Thyroid gland (tissue), 4 donors: Measurements from ENCODE around the gene DZIP3. TPM values are rescaled to one million over a fixed set of nuclear protein-coding genes. Genes with fewer than 3 reads are reported as not detected.
A peak's percentile ranks its signal among the peaks of the same experiment; 100 is the strongest.

ENCODE experiments used
- DNase-seq, 2 donors: peaks; one replicate each; pipeline ENCODE4 v3.0.0-alpha.2; 2019
- H3K27ac ChIP-seq, 3 donors: fragments of 200-600 bp; sonication (generic); 1 replicate in 2 of 3; 2 replicates in 1 of 3; pipeline ENCODE4 v1.5.1; 2016 to 2019; ENCODE audit warnings: mild to moderate bottlenecking in 1 of 3, moderate library complexity in 1 of 3
- H3K27me3 ChIP-seq: fragments of 200-600 bp; sonication (generic); one replicate; pipeline ENCODE4 v1.5.1; 2019
- H3K36me3 ChIP-seq, 2 donors: fragments of 200-600 bp; sonication (generic); one replicate each; pipeline ENCODE4 v1.5.1; 2016 to 2019
- H3K4me1 ChIP-seq, 2 donors: fragments of 200-600 bp; sonication (generic); one replicate each; pipeline ENCODE4 v1.5.1; 2017 to 2019
- H3K4me3 ChIP-seq, 3 donors: fragments of 200-600 bp; sonication (generic); replicated peaks in 1 of 3; 1 replicate in 2 of 3; 2 replicates in 1 of 3; pipeline ENCODE4 v1.5.1; 2016; ENCODE audit warnings: mild to moderate bottlenecking in 1 of 3
- H3K9me3 ChIP-seq: fragments of 200-600 bp; sonication (generic); one replicate; pipeline ENCODE4 v1.5.1; 2017
- CTCF ChIP-seq, 6 experiments: fragments of 200-600 bp in 3 of 6; fragments of 450-650 bp in 3 of 6; sonication (generic) in 3 of 6; IDR thresholded peaks; one replicate each; pipeline ENCODE4 v1.5.1; 2016 to 2019; ENCODE audit warnings: antibody characterized with exemption in 6 of 6, mild to moderate bottlenecking in 2 of 6, inconsistent platforms in 1 of 6, moderate library complexity in 1 of 6
- POLR2A ChIP-seq, 2 donors: fragments of 450-650 bp; IDR thresholded peaks; one replicate each; pipeline ENCODE4 v1.6.1; 2017; ENCODE audit warnings: antibody characterized with exemption in 2 of 2, mild to moderate bottlenecking in 2 of 2, moderate library complexity in 1 of 2
- WGBS, 2 donors: methylation state at CpG; one replicate each; pipeline ENCODE4 v1.1.5; 2017; 5-methylcytosine and 5-hydroxymethylcytosine counted together
- intact Hi-C: fragments of 100-400 bp; cut with DNase I; formaldehyde crosslinking; loops from one replicate; pipeline ENCODE4 v1.15.1; 2023
- total RNA-seq, 4 donors: library from RNA; depleted of rRNA; stranded (reverse); fragments of >200 nt; gene quantifications; one replicate each; pipeline ENCODE4 v1.2.3, GENCODE V29; 2016

Gene DZIP3
- total RNA-seq, 4 donors from 2014 or later: 11.2 to 23.2 (median 18.7) TPM

GRCh38 chr3:108555966-108556581 is 33.4 kb upstream of the DZIP3 start:
- no peak for DNase-seq
- H3K27me3 ChIP-seq: no peaks in the 10 kb centered on the region
- H3K4me1 ChIP-seq: peaks cover 7 to 17% of the 10 kb centered on the region in 2 donors
- intact Hi-C loops: no loop called here
- no peak overlapping the region for H3K4me3 ChIP-seq
- 95 to 96% methylated on average over 2 of the region's 2 CpGs for WGBS, 2 donors
- H3K27ac ChIP-seq: peak overlapping the region in 1 of 3 donors; percentile 49
- TF ChIP-seq POLR2A (IDR thresholded peaks at IDR 0.05) (no peak), CTCF (IDR thresholded peaks at IDR 0.05) (no peak)
- H3K36me3 ChIP-seq: no peaks in the 10 kb centered on the region
- no peaks in the 10 kb centered on the region for H3K9me3 ChIP-seq

GRCh38 chr3:108562565-108562964 is 27.0 kb upstream of the DZIP3 start:
- intact Hi-C loops: no loop called here
- TF ChIP-seq CTCF (IDR thresholded peaks at IDR 0.05) (no peak), POLR2A (IDR thresholded peaks at IDR 0.05) (no peak)
- no peaks in the 10 kb centered on the region for H3K27me3 ChIP-seq
- no peak for DNase-seq
- no peak overlapping the region for H3K27ac ChIP-seq
- H3K4me3 ChIP-seq: no peak overlapping the region
- H3K36me3 ChIP-seq: no peaks in the 10 kb centered on the region
- H3K4me1 ChIP-seq: no peaks in the 10 kb centered on the region
- no peaks in the 10 kb centered on the region for H3K9me3 ChIP-seq
- WGBS, 2 donors: 88 to 96% methylated on average over 2 of the region's 2 CpGs

- H3K27me3 ChIP-seq: no peaks in the 10 kb centered on the region
- no peak overlapping the region for H3K27ac ChIP-seq
- H3K4me1 ChIP-seq: no peaks in the 10 kb centered on the region
- DNase-seq: no peak
- no peak for TF ChIP-seq CTCF (IDR thresholded peaks at IDR 0.05)
- no peak for TF ChIP-seq POLR2A (IDR thresholded peaks at IDR 0.05)
- intact Hi-C loops: no loop called here
- H3K9me3 ChIP-seq: no peaks in the 10 kb centered on the region
- no peaks in the 10 kb centered on the region for H3K36me3 ChIP-seq
- no peak overlapping the region for H3K4me3 ChIP-seq
Measured at GRCh38 chr3:108564564-108564963, 25.0 kb upstream of the DZIP3 start.

GRCh38 chr3:108565506-108565905 is 24.0 kb upstream of the DZIP3 start:
- no peak overlapping the region for H3K4me3 ChIP-seq
- H3K9me3 ChIP-seq: no peaks in the 10 kb centered on the region
- H3K36me3 ChIP-seq: no peaks in the 10 kb centered on the region
- H3K4me1 ChIP-seq: no peaks in the 10 kb centered on the region
- WGBS, 2 donors: 95 to 98% methylated on average over 3 of the region's 3 CpGs
- DNase-seq: no peak
- H3K27ac ChIP-seq: no peak overlapping the region
- TF ChIP-seq POLR2A (IDR thresholded peaks at IDR 0.05): no peak
- no peak for TF ChIP-seq CTCF (IDR thresholded peaks at IDR 0.05)
- intact Hi-C loops: no loop called here
- no peaks in the 10 kb centered on the region for H3K27me3 ChIP-seq

GRCh38 chr3:108566599-108566998 is 22.9 kb upstream of the DZIP3 start:
- WGBS, 2 donors: 96% methylated on average over 1 of the region's 1 CpG
- DNase-seq: no peak

More at GRCh38 chr3:108566599-108566998, 22.9 kb upstream of the DZIP3 start:
- TF ChIP-seq POLR2A (IDR thresholded peaks at IDR 0.05) (no peak), CTCF (IDR thresholded peaks at IDR 0.05) (no peak)
- Histone ChIP-seq H3K4me1 (no peaks in the 10 kb centered on the region), H3K9me3 (no peaks in the 10 kb centered on the region), H3K27me3 (no peaks in the 10 kb centered on the region), H3K27ac (no peak overlapping the region), H3K4me3 (no peak overlapping the region), H3K36me3 (no peaks in the 10 kb centered on the region)
- intact Hi-C loops: no loop called here
